ENCODE results near the gene FAM83C.

- TF ChIP-seq ZNF671 (CRISPR knock-in tag; IDR thresholded peaks at IDR 0.05): no peak
- TF ChIP-seq GABPB1 (CRISPR knock-in tag; IDR thresholded peaks at IDR 0.05): no peak; the same call in 1 of the 2 replicates
- no peak for TF ChIP-seq CTCF (IDR thresholded peaks at IDR 0.05)
- no peak for TF ChIP-seq PREB (CRISPR knock-in tag; IDR thresholded peaks at IDR 0.05; ENCODE audit: borderline replicate concordance)
- no peak for TF ChIP-seq ZNF512 (CRISPR knock-in tag; IDR thresholded peaks at IDR 0.05; ENCODE audit: borderline replicate concordance)
- no peak for TF ChIP-seq JUN (CRISPR knock-in tag; IDR thresholded peaks at IDR 0.05)
- TF ChIP-seq ATF3 (CRISPR knock-in tag; conservative IDR thresholded peaks at IDR 0.05): no peak
- no peak for TF ChIP-seq RELA (CRISPR knock-in tag; IDR thresholded peaks at IDR 0.05; ENCODE audit: borderline replicate concordance)
- no peak for TF ChIP-seq USF2 (CRISPR knock-in tag; IDR thresholded peaks at IDR 0.05)
- no peak for TF ChIP-seq SOX15 (CRISPR knock-in tag; IDR thresholded peaks at IDR 0.05)
- TF ChIP-seq NR2C2 (CRISPR knock-in tag; IDR thresholded peaks at IDR 0.05): no peak
- TF ChIP-seq MLX (CRISPR knock-in tag; IDR thresholded peaks at IDR 0.05): no peak
- TF ChIP-seq MAX (CRISPR knock-in tag; IDR thresholded peaks at IDR 0.05): no peak
Measured at GRCh38 chr20:35303382-35303734, 11.1 kb upstream of the FAM83C start.
